Measurements from ENCODE around the gene GRPEL1. TPM values are rescaled to one million over a fixed set of nuclear protein-coding genes. Genes with fewer than 3 reads are reported as not detected.

The GRPEL1 gene
- total and polyA plus RNA-seq, 2 of the 8 experiments (the other 6 are each of a cell fraction or from before 2014, with no cell fraction given) = 13.5 to 39.9 TPM

DNA sequence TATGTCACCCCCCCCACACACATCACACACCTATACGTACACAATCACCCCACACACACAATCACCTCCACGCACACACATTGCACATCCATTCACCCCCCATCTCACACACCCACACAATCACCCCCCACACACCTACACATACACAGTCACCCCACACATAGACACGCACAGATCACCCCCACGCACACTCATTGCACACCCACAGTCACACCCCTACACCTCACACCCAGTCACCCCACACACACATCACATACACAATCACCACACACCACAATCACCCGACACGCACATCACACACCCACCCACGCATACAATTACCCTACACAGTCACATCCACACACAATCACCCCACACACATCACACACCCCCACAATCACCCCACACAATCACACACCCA, 40.6 kb downstream of the GRPEL1 start (continued):
- TF ChIP-seq, protein P1, sequence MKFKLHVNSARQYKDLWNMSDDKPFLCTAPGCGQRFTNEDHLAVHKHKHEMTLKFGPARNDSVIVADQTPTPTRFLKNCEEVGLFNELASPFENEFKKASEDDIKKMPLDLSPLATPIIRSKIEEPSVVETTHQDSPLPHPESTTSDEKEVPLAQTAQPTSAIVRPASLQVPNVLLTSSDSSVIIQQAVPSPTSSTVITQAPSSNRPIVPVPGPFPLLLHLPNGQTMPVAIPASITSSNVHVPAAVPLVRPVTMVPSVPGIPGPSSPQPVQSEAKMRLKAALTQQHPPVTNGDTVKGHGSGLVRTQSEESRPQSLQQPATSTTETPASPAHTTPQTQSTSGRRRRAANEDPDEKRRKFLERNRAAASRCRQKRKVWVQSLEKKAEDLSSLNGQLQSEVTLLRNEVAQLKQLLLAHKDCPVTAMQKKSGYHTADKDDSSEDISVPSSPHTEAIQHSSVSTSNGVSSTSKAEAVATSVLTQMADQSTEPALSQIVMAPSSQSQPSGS (IDR thresholded peaks at IDR 0.05; ENCODE audit: low read length) = no peak
- TF ChIP-seq KDM4A (IDR thresholded peaks at IDR 0.05; ENCODE audit: low read depth, low read length, severe bottlenecking) = no peak
- no peak for TF ChIP-seq JUND (IDR thresholded peaks at IDR 0.05; ENCODE audit: low read length)
- TF ChIP-seq GABPA (IDR thresholded peaks at IDR 0.05; ENCODE audit: borderline replicate concordance, insufficient read depth, low read length) = no peak
- TF ChIP-seq, protein P2, sequence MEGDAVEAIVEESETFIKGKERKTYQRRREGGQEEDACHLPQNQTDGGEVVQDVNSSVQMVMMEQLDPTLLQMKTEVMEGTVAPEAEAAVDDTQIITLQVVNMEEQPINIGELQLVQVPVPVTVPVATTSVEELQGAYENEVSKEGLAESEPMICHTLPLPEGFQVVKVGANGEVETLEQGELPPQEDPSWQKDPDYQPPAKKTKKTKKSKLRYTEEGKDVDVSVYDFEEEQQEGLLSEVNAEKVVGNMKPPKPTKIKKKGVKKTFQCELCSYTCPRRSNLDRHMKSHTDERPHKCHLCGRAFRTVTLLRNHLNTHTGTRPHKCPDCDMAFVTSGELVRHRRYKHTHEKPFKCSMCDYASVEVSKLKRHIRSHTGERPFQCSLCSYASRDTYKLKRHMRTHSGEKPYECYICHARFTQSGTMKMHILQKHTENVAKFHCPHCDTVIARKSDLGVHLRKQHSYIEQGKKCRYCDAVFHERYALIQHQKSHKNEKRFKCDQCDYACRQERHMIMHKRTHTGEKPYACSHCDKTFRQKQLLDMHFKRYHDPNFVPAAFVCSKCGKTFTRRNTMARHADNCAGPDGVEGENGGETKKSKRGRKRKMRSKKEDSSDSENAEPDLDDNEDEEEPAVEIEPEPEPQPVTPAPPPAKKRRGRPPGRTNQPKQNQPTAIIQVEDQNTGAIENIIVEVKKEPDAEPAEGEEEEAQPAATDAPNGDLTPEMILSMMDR (IDR thresholded peaks at IDR 0.05; ENCODE audit: control extremely low read depth in 1 of 3, insufficient read depth in 1 of 3, low read depth in 1 of 3, low read length in 3 of 3) = no peak
